ENCODE measurements around the gene MICALL1.
A peak's percentile ranks its signal among the peaks of the same experiment; 100 is the strongest.

MICALL1 gene

DNA sequence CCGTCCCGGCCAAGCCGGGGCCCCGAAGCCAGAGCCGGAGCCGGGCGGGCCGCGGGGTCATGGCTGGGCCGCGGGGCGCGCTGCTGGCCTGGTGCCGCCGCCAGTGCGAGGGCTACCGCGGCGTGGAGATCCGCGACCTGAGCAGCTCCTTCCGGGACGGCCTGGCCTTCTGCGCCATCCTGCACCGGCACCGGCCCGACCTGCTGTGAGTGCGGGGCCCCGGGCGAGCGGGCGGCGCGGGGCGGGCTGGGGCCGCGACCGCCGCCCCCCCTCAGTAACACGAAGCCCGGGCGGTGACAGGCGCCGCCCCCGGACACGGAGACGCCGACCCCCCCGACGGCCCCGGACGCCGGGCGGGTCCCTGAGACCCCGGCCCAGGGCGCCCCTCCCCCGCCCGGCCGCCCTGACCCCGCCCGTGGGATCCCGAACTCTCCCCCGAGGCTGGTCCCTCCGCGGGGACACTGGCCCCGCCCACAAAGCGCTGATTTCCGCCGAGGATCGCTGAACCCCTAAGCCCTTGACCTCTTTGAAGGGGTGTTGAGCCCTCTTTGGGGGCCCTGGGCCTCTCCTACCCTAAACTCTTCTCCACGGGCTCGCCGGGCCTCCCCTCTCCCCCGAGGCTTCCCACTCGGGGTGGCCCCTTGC lies 389 bp downstream of the MICALL1 start:
- Histone ChIP-seq H3K27me3 (ENCODE audit: insufficient read depth, insufficient read length) (no peaks in the 10 kb centered on the region), H3K4me1 (ENCODE audit: insufficient read depth, insufficient read length) (peaks cover 16% of the 10 kb centered on the region), H3K4me3 (ENCODE audit: insufficient read length, low read depth) (peak overlapping the region; percentile 66), H3K9me3 (ENCODE audit: insufficient read depth, low read length) (no peaks in the 10 kb centered on the region), H3K9ac (ENCODE audit: insufficient read length, low read depth) (peak overlapping the region; percentile 88), H3K36me3 (ENCODE audit: insufficient read depth, insufficient read length, low read length) (peaks cover 12% of the 10 kb centered on the region)
- no peak for TF ChIP-seq ZNF274 (IDR thresholded peaks at IDR 0.05; ENCODE audit: low read depth, low read length)
- no peak for TF ChIP-seq SUZ12 (IDR thresholded peaks at IDR 0.05; ENCODE audit: extremely low read depth, insufficient read depth, insufficient read length)
- TF ChIP-seq YY1 (IDR thresholded peaks at IDR 0.05; ENCODE audit: insufficient read depth, insufficient read length) = no peak
- no peak for DNase-seq (ENCODE audit: low read depth, low spot score)

DNA sequence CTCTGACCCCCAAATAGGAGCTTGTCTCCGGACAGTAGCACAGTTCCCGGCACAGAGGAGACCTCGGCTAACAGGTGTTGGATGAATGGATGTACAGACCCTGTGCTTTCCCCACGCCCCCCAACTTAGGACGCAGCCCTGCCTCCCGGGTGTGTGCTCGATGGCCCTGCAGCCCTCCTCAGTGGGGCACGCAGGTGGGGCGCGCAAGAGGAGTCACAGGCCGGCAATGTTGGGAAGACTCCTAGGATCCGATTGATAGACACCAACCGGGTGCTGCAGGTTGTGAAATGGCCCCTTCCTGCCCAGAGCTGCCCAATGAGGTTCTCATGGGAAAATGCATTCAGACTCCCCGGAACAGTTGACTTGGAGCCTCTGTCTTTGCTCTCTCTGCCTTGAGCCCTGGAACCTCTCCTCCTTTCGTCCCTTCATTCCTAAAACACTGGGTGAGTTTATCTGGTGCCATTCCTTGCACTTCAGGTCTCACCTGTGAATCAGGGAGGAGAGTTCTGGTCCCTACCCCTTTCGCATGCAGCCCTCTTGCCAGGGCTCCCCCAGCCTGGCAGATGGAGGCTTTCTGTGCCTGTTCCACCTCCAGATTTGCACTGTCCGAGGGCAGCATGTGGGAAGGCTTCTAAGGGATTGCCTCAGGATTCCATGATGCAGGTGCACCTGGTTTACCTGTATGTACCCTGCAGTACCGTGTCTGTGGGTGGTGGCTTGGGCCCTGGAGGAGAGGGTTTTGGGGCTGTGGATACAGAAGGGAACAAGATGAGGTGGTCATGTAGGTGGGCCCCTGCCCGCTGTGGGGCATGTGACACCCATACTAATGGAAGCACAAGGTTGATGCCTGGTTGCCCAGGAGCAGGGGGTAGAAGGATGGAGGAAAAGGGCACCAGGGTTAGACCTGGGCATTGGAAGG lies 1.2 kb downstream of the MICALL1 start:
- DNase-seq (ENCODE audit: low read depth, low spot score) = no peak
- Histone ChIP-seq H3K4me3 (ENCODE audit: insufficient read length, low read depth) (peak overlapping the region; percentile 53), H3K27me3 (ENCODE audit: insufficient read depth, insufficient read length) (no peaks in the 10 kb centered on the region), H3K36me3 (ENCODE audit: insufficient read depth, insufficient read length, low read length) (peaks cover 17% of the 10 kb centered on the region), H3K9me3 (ENCODE audit: insufficient read depth, low read length) (no peaks in the 10 kb centered on the region), H3K4me1 (ENCODE audit: insufficient read depth, insufficient read length) (peaks cover 23% of the 10 kb centered on the region), H3K9ac (ENCODE audit: insufficient read length, low read depth) (peak overlapping the region; percentile 81)
- no peak for TF ChIP-seq SUZ12 (IDR thresholded peaks at IDR 0.05; ENCODE audit: extremely low read depth, insufficient read depth, insufficient read length)
- no peak for TF ChIP-seq YY1 (IDR thresholded peaks at IDR 0.05; ENCODE audit: insufficient read depth, insufficient read length)
- no peak for TF ChIP-seq ZNF274 (IDR thresholded peaks at IDR 0.05; ENCODE audit: low read depth, low read length)

DNA sequence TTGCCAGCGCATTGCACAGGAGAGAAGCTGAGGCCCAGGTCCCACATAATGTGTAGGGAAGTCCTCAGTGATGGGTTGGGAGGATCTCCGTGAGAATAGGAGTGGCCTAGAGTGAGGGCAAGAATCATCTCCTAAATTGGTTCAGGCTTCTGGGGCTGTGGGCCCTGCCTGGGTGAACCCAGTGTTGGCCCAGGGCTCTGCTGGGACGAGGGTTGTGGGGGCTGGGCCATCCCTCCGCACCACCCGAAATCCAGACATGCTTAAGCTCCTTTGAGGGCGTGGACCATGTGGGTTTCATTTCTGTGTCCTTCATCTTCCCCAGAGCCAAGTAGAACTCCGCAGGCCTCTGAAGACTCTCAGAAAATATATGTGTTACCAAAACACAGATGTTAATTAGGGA lies 3.7 kb downstream of the MICALL1 start:
- H3K36me3 ChIP-seq (ENCODE audit: insufficient read depth, insufficient read length, low read length) = peaks cover 31% of the 10 kb centered on the region
- no peaks in the 10 kb centered on the region for H3K27me3 ChIP-seq (ENCODE audit: insufficient read depth, insufficient read length)
- TF ChIP-seq SUZ12 (IDR thresholded peaks at IDR 0.05; ENCODE audit: extremely low read depth, insufficient read depth, insufficient read length) (no peak), ZNF274 (IDR thresholded peaks at IDR 0.05; ENCODE audit: low read depth, low read length) (no peak), YY1 (IDR thresholded peaks at IDR 0.05; ENCODE audit: insufficient read depth, insufficient read length) (no peak)
- H3K9ac ChIP-seq (ENCODE audit: insufficient read length, low read depth) = no peak overlapping the region
- H3K4me1 ChIP-seq (ENCODE audit: insufficient read depth, insufficient read length) = peaks cover 21% of the 10 kb centered on the region
- H3K4me3 ChIP-seq (ENCODE audit: insufficient read length, low read depth) = no peak overlapping the region
- H3K9me3 ChIP-seq (ENCODE audit: insufficient read depth, low read length) = no peaks in the 10 kb centered on the region
- DNase-seq (ENCODE audit: low read depth, low spot score) = no peak

DNA sequence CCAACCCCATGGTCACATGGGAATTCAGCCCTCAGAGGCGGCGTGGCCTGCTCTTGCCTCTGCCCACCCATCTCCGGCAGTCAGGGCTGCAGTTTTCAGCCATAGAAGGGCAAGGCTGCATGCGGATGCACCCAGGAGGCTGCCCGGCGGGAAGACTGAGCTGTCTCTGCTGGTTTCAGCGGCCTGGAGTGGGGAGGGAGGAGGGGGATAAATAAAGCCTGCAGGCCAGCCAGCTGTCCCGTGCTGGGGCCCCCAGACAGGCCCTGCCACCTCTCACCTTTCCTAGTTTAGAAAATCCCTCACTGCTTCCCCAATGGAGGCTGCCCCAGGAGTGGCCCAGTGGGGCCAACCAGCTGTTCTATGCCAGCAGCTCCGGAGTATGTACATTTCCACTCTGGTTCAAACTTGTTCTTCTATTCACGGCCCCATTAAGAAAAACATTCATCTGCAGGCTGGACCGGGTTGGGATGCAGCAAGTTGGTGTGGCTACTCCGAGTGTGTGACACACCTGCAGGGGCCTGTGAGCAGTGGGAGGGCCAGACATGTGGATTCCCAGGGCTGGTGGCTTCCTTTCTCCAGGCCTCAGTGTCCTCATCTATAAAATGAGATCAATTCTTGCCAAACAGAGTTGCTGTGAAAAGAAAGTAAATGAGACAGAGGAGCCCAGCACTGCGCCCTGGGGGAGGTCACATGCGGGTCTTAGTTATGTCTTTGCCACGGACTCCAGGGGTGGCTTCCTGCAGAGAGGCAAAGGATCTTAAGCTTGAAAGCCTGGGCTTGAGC lies 5.0 kb downstream of the MICALL1 start:
- H3K9ac ChIP-seq (ENCODE audit: insufficient read length, low read depth) = peak overlapping the region; percentile 50

DNA sequence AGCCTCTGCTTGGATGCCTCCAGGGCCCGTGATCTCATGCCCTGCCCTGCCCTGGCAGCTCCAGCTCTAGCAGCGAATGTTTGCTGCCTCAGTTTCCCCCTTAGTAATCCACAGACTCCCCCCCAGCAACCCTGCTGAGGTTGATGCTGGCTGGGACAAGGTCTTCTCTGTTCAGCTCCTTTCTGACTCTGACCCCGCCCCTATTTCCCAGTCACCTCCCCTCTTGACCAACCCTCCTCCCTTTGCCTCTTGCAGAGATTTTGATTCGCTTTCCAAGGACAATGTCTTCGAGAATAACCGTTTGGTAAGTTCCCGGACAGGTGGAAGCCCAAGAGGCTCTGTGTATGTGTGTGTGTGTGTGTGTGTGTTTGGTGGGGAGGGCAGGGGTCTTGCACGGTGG lies 5.6 kb downstream of the MICALL1 start:
- DNase-seq (ENCODE audit: low read depth, low spot score) = no peak
- H3K9ac ChIP-seq (ENCODE audit: insufficient read length, low read depth) = no peak overlapping the region
- peaks cover 50% of the 10 kb centered on the region for H3K36me3 ChIP-seq (ENCODE audit: insufficient read depth, insufficient read length, low read length)
- H3K27me3 ChIP-seq (ENCODE audit: insufficient read depth, insufficient read length) = no peaks in the 10 kb centered on the region
- TF ChIP-seq SUZ12 (IDR thresholded peaks at IDR 0.05; ENCODE audit: extremely low read depth, insufficient read depth, insufficient read length) (no peak), YY1 (IDR thresholded peaks at IDR 0.05; ENCODE audit: insufficient read depth, insufficient read length) (no peak), ZNF274 (IDR thresholded peaks at IDR 0.05; ENCODE audit: low read depth, low read length) (no peak)
- peaks cover 18% of the 10 kb centered on the region for H3K4me1 ChIP-seq (ENCODE audit: insufficient read depth, insufficient read length)
- H3K9me3 ChIP-seq (ENCODE audit: insufficient read depth, low read length) = no peaks in the 10 kb centered on the region
- H3K4me3 ChIP-seq (ENCODE audit: insufficient read length, low read depth) = no peak overlapping the region

More for the DNA sequence above, 5.0 kb downstream of the MICALL1 start:
- TF ChIP-seq ZNF274 (IDR thresholded peaks at IDR 0.05; ENCODE audit: low read depth, low read length) (no peak), SUZ12 (IDR thresholded peaks at IDR 0.05; ENCODE audit: extremely low read depth, insufficient read depth, insufficient read length) (no peak), YY1 (IDR thresholded peaks at IDR 0.05; ENCODE audit: insufficient read depth, insufficient read length) (no peak)
- no peak for DNase-seq (ENCODE audit: low read depth, low spot score)
- Histone ChIP-seq H3K4me3 (ENCODE audit: insufficient read length, low read depth) (no peak overlapping the region), H3K9me3 (ENCODE audit: insufficient read depth, low read length) (no peaks in the 10 kb centered on the region), H3K36me3 (ENCODE audit: insufficient read depth, insufficient read length, low read length) (peaks cover 44% of the 10 kb centered on the region), H3K27me3 (ENCODE audit: insufficient read depth, insufficient read length) (no peaks in the 10 kb centered on the region), H3K4me1 (ENCODE audit: insufficient read depth, insufficient read length) (peaks cover 18% of the 10 kb centered on the region)

DNA sequence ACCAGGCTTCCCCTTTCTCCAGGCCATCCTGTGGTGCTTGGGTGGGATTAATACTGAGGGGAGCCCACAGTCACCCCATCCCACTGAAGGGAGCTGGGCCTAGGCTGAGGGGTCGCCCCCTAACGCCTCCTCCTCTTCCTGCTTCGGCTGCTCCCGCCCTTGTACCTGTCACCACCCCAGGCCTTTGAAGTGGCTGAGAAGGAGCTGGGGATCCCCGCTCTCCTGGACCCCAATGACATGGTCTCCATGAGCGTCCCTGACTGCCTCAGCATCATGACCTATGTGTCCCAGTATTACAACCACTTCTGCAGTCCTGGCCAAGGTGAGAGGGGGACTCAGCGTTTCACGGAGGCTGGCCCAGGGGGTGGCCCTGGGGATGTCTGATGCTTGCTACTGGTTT lies 6.1 kb downstream of the MICALL1 start:
- Histone ChIP-seq H3K4me3 (ENCODE audit: insufficient read length, low read depth) (no peak overlapping the region), H3K9me3 (ENCODE audit: insufficient read depth, low read length) (no peaks in the 10 kb centered on the region), H3K4me1 (ENCODE audit: insufficient read depth, insufficient read length) (peaks cover 18% of the 10 kb centered on the region), H3K36me3 (ENCODE audit: insufficient read depth, insufficient read length, low read length) (peaks cover 49% of the 10 kb centered on the region), H3K9ac (ENCODE audit: insufficient read length, low read depth) (no peak overlapping the region), H3K27me3 (ENCODE audit: insufficient read depth, insufficient read length) (no peaks in the 10 kb centered on the region)
- no peak for DNase-seq (ENCODE audit: low read depth, low spot score)
- no peak for TF ChIP-seq YY1 (IDR thresholded peaks at IDR 0.05; ENCODE audit: insufficient read depth, insufficient read length)

All from NT2/D1 (cell line).